GM21619 (cell line): ENCODE data around the gene CYP2S1.
"Not testable (repeated sequence)": the region's sequence is repeated elsewhere in the genome, so short reads cannot be mapped to it uniquely, and the experiment has no call there.

ENCODE experiments used
- ATAC-seq: cut with Tn5 transposase; IDR thresholded peaks from one replicate; pipeline ENCODE4 v1.9.1; 2021; ENCODE audit not compliant: unreplicated experiment

The CYP2S1 gene

GRCh38 chr19:41225238-41226052 is 32.4 kb downstream of the CYP2S1 start:
- no peak for ATAC-seq

GRCh38 chr19:41226053-41226873 is 33.2 kb downstream of the CYP2S1 start:
- no peak for ATAC-seq

DNA sequence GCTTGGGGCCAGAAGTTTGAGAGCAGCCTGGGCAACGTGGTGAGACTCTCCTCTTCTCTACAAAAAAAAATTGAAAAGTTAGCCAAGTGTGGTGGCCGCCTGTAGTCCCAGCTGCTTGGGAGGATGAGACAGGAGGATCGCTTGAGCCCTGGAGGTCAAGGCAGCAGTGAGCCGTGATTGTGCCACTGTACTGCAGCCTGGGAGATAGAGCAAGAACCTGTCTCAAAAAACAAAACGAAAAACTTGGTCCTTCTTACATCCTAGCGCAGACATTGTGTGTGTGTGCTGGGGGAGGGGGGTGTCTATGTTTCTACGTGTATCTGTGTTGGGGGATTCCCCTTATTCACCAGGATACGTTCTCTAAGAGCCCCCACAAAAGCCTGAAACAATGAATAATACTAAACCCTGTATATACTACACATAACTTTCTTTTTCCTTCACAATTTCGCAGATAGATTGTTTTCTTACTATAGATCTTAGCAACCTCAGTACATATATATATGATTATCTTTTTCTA is 33.9 kb downstream of the CYP2S1 start:
- ATAC-seq: no peak

GRCh38 chr19:41228486-41228885 is 35.5 kb downstream of the CYP2S1 start:
- ATAC-seq: no peak

- not testable (repeated sequence) for ATAC-seq
Observed at GRCh38 chr19:41229338-41229737, 36.3 kb downstream of the CYP2S1 start.

DNA sequence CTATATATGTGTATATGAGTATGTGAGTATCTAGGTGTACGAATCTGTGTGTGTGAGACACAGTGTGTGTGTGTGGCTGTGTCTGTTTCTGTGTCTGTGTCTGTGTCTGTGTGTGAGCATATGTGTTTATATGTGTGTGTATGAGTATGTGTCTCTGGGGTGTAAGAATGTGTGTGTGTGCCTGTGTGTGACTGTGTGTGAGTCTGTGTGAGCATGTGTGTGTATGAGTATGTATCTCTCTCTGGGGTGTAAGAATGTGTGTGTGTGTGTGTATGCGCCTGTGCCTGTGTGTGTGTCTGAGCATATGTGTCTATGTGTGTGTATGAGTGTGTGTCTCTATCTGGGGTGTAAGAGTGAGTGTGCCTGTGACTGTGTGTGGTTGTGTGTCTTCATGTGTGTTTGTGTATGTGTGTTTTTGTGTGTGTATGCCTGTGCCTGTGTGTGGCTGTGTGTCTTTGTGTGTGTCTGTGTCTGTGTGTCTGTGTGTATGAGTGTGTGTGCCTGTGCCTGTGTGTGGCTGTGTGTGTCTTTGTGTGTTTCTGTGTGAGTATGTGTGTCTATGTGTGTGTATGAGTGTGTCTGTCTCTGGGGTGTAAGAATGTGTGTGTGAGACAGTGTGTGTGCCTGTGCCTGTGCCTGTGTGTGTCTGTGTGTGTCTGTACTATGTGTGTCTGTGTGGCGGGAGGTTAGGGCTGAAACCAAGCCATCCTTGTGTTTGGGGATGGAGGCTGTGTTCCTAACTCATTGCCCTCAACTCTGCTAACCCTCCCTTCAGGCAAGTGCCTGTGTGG is 37.2 kb downstream of the CYP2S1 start:
- no peak for ATAC-seq

GRCh38 chr19:41232686-41233085 is 39.7 kb downstream of the CYP2S1 start:
- no peak for ATAC-seq

GRCh38 chr19:41233748-41234240 is 40.8 kb downstream of the CYP2S1 start:
- no peak for ATAC-seq

DNA sequence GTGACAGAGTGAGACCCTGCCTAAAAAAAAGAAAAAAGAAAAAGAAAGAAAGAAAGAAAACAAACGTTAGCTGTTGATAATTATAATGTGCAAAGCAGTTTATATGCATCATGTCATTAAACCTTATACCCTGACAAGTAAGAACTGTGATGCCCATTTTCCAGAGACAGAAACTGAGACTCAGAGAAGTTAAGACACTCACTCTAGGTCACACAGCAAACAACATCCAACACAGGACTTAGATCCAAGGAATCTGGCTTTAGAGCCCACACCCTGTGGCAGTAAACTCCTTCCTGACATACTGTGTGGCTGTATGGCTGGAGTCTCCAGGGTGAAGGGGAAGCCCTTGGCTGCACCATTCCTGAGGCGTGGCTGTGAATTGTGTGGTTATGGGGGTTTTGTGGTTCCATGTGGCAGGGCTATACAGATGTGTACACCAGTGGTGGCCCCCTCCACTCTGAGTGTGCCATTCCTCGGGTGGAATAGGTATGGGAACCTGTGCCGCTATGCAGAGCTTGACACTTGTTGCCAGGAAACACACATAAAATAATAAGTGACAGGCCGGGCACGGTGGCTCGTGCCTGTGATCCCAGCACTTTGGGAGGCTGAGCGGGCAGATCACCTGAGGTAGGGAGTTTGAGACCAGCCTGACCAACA is 41.6 kb downstream of the CYP2S1 start:
- ATAC-seq: no peak

- ATAC-seq: no peak
Observed at GRCh38 chr19:41235480-41235879, 42.5 kb downstream of the CYP2S1 start.

GRCh38 chr19:41238244-41238643 is 45.2 kb downstream of the CYP2S1 start:
- ATAC-seq: no peak

DNA sequence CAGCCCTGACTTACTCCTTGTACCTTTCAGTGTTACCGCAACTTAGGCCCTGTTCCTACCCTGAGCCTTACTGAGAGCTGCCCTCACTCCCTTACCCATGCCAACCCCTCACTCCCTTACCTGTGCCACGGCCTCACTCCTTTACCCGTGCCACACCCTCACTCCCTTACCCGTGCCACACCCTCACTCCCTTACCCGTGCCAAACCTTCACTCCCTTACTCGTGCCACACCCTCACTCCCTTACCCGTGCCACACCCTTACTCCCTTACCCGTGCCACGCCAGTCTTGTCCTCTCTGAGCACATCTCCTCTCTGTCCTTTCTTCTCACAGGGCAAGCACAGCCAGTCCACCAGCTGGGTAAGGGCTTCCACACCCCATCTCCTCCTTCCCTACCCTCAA is 46.3 kb downstream of the CYP2S1 start:
- no peak for ATAC-seq

- no peak for ATAC-seq
Observed at GRCh38 chr19:41239961-41240574, 47.0 kb downstream of the CYP2S1 start.

- no peak for ATAC-seq
Observed at GRCh38 chr19:41241859-41242258, 48.8 kb downstream of the CYP2S1 start.

GRCh38 chr19:41244117-41244516 is 51.1 kb downstream of the CYP2S1 start:
- no peak for ATAC-seq

GRCh38 chr19:41245843-41246242 is 52.8 kb downstream of the CYP2S1 start:
- ATAC-seq: no peak

DNA sequence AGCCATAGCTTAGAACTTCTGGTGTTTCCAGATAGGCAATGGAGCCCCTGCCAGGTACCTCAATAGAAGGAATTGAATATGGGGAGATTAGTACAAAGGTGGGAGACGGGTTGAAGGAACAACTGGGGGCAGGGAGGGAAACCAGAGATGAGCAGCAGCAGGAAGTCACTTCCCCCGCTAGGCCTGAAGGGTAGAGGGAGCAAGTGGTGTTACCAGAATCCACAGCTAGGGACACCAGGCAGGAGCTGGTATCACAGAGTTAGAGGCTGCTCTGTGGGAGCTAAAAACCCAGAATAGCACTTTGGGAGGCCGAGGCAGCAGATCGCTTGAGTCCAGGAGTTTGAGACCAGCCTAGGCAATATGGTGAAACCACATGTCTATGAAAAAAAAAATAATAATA is 55.9 kb downstream of the CYP2S1 start:
- no peak for ATAC-seq

GRCh38 chr19:41249707-41250423 is 56.8 kb downstream of the CYP2S1 start:
- no peak for ATAC-seq

DNA sequence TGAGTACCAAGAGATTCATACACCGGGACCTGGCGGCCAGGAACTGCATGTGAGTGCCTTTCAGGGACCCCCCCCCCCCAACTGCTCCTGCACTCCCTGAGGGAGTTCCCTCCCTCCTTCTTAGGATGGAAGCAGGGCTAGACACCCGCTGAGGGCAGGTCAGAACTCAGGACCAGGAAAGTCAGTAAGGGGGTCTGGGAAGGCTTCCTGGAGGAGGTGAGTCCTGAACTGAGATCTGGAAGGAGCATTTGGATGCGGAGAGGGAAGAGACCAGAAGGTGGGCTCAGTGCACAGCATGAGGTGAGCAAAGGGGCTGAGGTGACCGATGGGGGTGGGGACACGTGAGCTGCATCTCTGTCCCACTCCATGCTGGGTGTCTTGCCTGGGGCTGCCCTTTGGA is 60.6 kb downstream of the CYP2S1 start:
- ATAC-seq: no peak
